Activated naive CD8-positive, alpha-beta T cell treated with anti-CD3 and anti-CD28 coated beads, Interleukin-2, amount 10 ng/mL, durations not matched to agents 7 days and 5 days (primary cell): ENCODE measurements around the gene ADAM33. TPM values are rescaled to one million over a fixed set of nuclear protein-coding genes. Genes with fewer than 3 reads are reported as not detected.

ENCODE experiments used
- ATAC-seq: fragments of 150-1000 bp; cut with Tn5 transposase; one replicate; pipeline ENCODE4 v1.10.0; 2021; ENCODE audit warnings: low read depth, moderate library complexity
- POLR2A ChIA-PET: fragments of 350-600 bp; sonication (Branson Sonifier 250); formaldehyde crosslinking; loops from one replicate; lab custom pipeline; 2021; ENCODE audit warnings: antibody characterized with exemption; lab: Charles Lee
- DNase-seq: peaks from one replicate; pipeline ENCODE4 v3.0.0; 2021
- H3K27ac Mint-ChIP-seq: one replicate; pipeline ENCODE4 v1.8.0; 2022; ENCODE audit warnings: mild to moderate bottlenecking, mixed read lengths
- H3K27me3 Mint-ChIP-seq: one replicate; pipeline ENCODE4 v1.8.0; 2022; ENCODE audit warnings: mild to moderate bottlenecking, moderate library complexity, mixed read lengths
- H3K36me3 Mint-ChIP-seq: one replicate; pipeline ENCODE4 v1.8.0; 2021; ENCODE audit warnings: mild to moderate bottlenecking, mixed read lengths
- H3K4me1 Mint-ChIP-seq: one replicate; pipeline ENCODE4 v1.8.0; 2021; ENCODE audit warnings: mixed read lengths
- H3K4me3 Mint-ChIP-seq: one replicate; pipeline ENCODE4 v1.8.0; 2022; ENCODE audit warnings: mild to moderate bottlenecking, moderate library complexity, mixed read lengths
- H3K9me3 Mint-ChIP-seq: one replicate; pipeline ENCODE4 v1.8.0; 2021; ENCODE audit warnings: mixed read lengths
- total RNA-seq, 2 experiments: library from RNA; stranded (reverse); gene quantifications; one replicate each; pipeline ENCODE4 v1.2.3, GENCODE V29; 2021

Gene ADAM33
- total RNA-seq, 2 experiments from 2014 or later, result not detected

GRCh38 chr20:3647473-3647872 is 34.3 kb downstream of the ADAM33 start:
- Mint-ChIP-seq H3K36me3 (peaks cover 3% of the 10 kb centered on the region), H3K4me1 (peaks cover 3% of the 10 kb centered on the region), H3K4me3 (no peak overlapping the region), H3K27me3 (no peaks in the 10 kb centered on the region), H3K27ac (no peak overlapping the region), H3K9me3 (no peaks in the 10 kb centered on the region)
- POLR2A ChIA-PET, result interaction anchor here (0.6 kb wide), 1 partner anchor 958 kb away, joined by 3 read pairs; no protein-coding TSS in a partner anchor
- ATAC-seq (no peak), DNase-seq (no peak)

- POLR2A ChIA-PET, result interaction anchor here (0.6 kb wide), 1 partner anchor 958 kb away, joined by 3 read pairs; no protein-coding TSS in a partner anchor
These were observed 35.2 kb downstream of the ADAM33 start for GRCh38 chr20:3646651-3647050.

GRCh38 chr20:3646067-3646440 is 35.8 kb downstream of the ADAM33 start:
- H3K36me3 Mint-ChIP-seq, result peaks cover 9% of the 10 kb centered on the region
- DNase-seq, result no peak
- no peaks in the 10 kb centered on the region for H3K9me3 Mint-ChIP-seq
- H3K4me1 Mint-ChIP-seq, result no peaks in the 10 kb centered on the region
- no peak overlapping the region for H3K4me3 Mint-ChIP-seq
- no peaks in the 10 kb centered on the region for H3K27me3 Mint-ChIP-seq
- ATAC-seq, result no peak
- H3K27ac Mint-ChIP-seq, result no peak overlapping the region
- POLR2A ChIA-PET, result no interaction called here

More at GRCh38 chr20:3646651-3647050, 35.2 kb downstream of the ADAM33 start:
- Mint-ChIP-seq H3K9me3 (no peaks in the 10 kb centered on the region), H3K27ac (no peak overlapping the region), H3K27me3 (no peaks in the 10 kb centered on the region), H3K4me1 (no peaks in the 10 kb centered on the region), H3K4me3 (no peak overlapping the region), H3K36me3 (peaks cover 9% of the 10 kb centered on the region)
- ATAC-seq (no peak), DNase-seq (no peak)

GRCh38 chr20:3645309-3646066 is 36.3 kb downstream of the ADAM33 start:
- Mint-ChIP-seq H3K4me3 (no peak overlapping the region), H3K4me1 (no peaks in the 10 kb centered on the region), H3K27ac (no peak overlapping the region), H3K36me3 (peaks cover 15% of the 10 kb centered on the region), H3K27me3 (no peaks in the 10 kb centered on the region), H3K9me3 (no peaks in the 10 kb centered on the region)
- DNase-seq (no peak), ATAC-seq (no peak)
- POLR2A ChIA-PET, result no interaction called here

GRCh38 chr20:3640259-3640658 is 41.6 kb downstream of the ADAM33 start:
- DNase-seq (no peak), ATAC-seq (no peak)
- Mint-ChIP-seq H3K4me3 (no peak overlapping the region), H3K27me3 (no peaks in the 10 kb centered on the region), H3K4me1 (no peaks in the 10 kb centered on the region), H3K9me3 (peaks cover 2% of the 10 kb centered on the region), H3K36me3 (peaks cover 22% of the 10 kb centered on the region), H3K27ac (no peak overlapping the region)
- POLR2A ChIA-PET, result no interaction called here

- POLR2A ChIA-PET, result no interaction called here
- H3K27ac Mint-ChIP-seq, result no peak overlapping the region
- peaks cover 6% of the 10 kb centered on the region for H3K4me1 Mint-ChIP-seq
- peaks cover 1% of the 10 kb centered on the region for H3K9me3 Mint-ChIP-seq
- H3K36me3 Mint-ChIP-seq, result peaks cover 7% of the 10 kb centered on the region
- H3K4me3 Mint-ChIP-seq, result no peak overlapping the region
- H3K27me3 Mint-ChIP-seq, result no peaks in the 10 kb centered on the region
- DNase-seq, result no peak
- no peak for ATAC-seq
These were observed 46.5 kb downstream of the ADAM33 start for GRCh38 chr20:3635346-3635745.

- no peaks in the 10 kb centered on the region for H3K27me3 Mint-ChIP-seq
- ATAC-seq (no peak), DNase-seq (no peak)
- POLR2A ChIA-PET, result interaction anchor here (0.6 kb wide), 1 partner anchor 245 kb away, joined by 6 read pairs; no protein-coding TSS in a partner anchor
- peaks cover 6% of the 10 kb centered on the region for H3K4me1 Mint-ChIP-seq
- no peaks in the 10 kb centered on the region for H3K9me3 Mint-ChIP-seq
- no peak overlapping the region for H3K27ac Mint-ChIP-seq
- peaks cover 1% of the 10 kb centered on the region for H3K36me3 Mint-ChIP-seq
- H3K4me3 Mint-ChIP-seq, result no peak overlapping the region
These were observed 47.8 kb downstream of the ADAM33 start for GRCh38 chr20:3633913-3634478.

- POLR2A ChIA-PET, result no interaction called here
- H3K27me3 Mint-ChIP-seq, result no peaks in the 10 kb centered on the region
- H3K9me3 Mint-ChIP-seq, result no peaks in the 10 kb centered on the region
- DNase-seq (no peak), ATAC-seq (no peak)
- H3K4me1 Mint-ChIP-seq, result peaks cover 6% of the 10 kb centered on the region
- peaks cover 1% of the 10 kb centered on the region for H3K36me3 Mint-ChIP-seq
- no peak overlapping the region for H3K27ac Mint-ChIP-seq
- no peak overlapping the region for H3K4me3 Mint-ChIP-seq
These were observed 49.4 kb downstream of the ADAM33 start for GRCh38 chr20:3632311-3633004.

- no peak for ATAC-seq
- Mint-ChIP-seq H3K4me3 (no peak overlapping the region), H3K9me3 (no peaks in the 10 kb centered on the region), H3K4me1 (peaks cover 6% of the 10 kb centered on the region), H3K27ac (no peak overlapping the region), H3K36me3 (peaks cover 1% of the 10 kb centered on the region), H3K27me3 (no peaks in the 10 kb centered on the region)
- POLR2A ChIA-PET, result interaction anchor here (0.6 kb wide), 1 partner anchor 241 kb away, joined by 4 read pairs; no protein-coding TSS in a partner anchor
- DNase-seq, result no peak
These were observed 50.3 kb downstream of the ADAM33 start for GRCh38 chr20:3631534-3631933.

GRCh38 chr20:3630429-3630828 is 51.4 kb downstream of the ADAM33 start:
- H3K4me1 Mint-ChIP-seq, result peaks cover 6% of the 10 kb centered on the region
- ATAC-seq (no peak), DNase-seq (no peak)
- POLR2A ChIA-PET, result no interaction called here
- H3K9me3 Mint-ChIP-seq, result no peaks in the 10 kb centered on the region
- H3K27me3 Mint-ChIP-seq, result no peaks in the 10 kb centered on the region
- no peak overlapping the region for H3K4me3 Mint-ChIP-seq
- H3K36me3 Mint-ChIP-seq, result peaks cover 1% of the 10 kb centered on the region
- no peak overlapping the region for H3K27ac Mint-ChIP-seq

GRCh38 chr20:3629893-3630292 is 51.9 kb downstream of the ADAM33 start:
- ATAC-seq (no peak), DNase-seq (no peak)
- Mint-ChIP-seq H3K9me3 (no peaks in the 10 kb centered on the region), H3K27ac (no peak overlapping the region), H3K36me3 (peaks cover 1% of the 10 kb centered on the region), H3K4me1 (peaks cover 6% of the 10 kb centered on the region), H3K4me3 (no peak overlapping the region), H3K27me3 (no peaks in the 10 kb centered on the region)
- POLR2A ChIA-PET, result no interaction called here

- H3K36me3 Mint-ChIP-seq, result no peaks in the 10 kb centered on the region
These were observed 53.1 kb downstream of the ADAM33 start for GRCh38 chr20:3628502-3629314.

GRCh38 chr20:3627476-3627875 is 54.3 kb downstream of the ADAM33 start:
- Mint-ChIP-seq H3K36me3 (no peaks in the 10 kb centered on the region), H3K4me3 (no peak overlapping the region), H3K27ac (no peak overlapping the region), H3K9me3 (no peaks in the 10 kb centered on the region), H3K27me3 (no peaks in the 10 kb centered on the region), H3K4me1 (no peaks in the 10 kb centered on the region)
- DNase-seq (no peak), ATAC-seq (no peak)
- POLR2A ChIA-PET, result no interaction called here

More at GRCh38 chr20:3628502-3629314, 53.1 kb downstream of the ADAM33 start:
- ATAC-seq, result no peak
- Mint-ChIP-seq H3K27ac (no peak overlapping the region), H3K9me3 (no peaks in the 10 kb centered on the region), H3K4me1 (no peaks in the 10 kb centered on the region), H3K4me3 (no peak overlapping the region), H3K27me3 (no peaks in the 10 kb centered on the region)
- no peak for DNase-seq
- POLR2A ChIA-PET, result no interaction called here
